MCF 10A (cell line): Measurements from ENCODE around the gene PARD3B. TPM values are rescaled to one million over a fixed set of nuclear protein-coding genes. Genes with fewer than 3 reads are reported as not detected.

Experiments used
- BruUV-seq: library from RNA; stranded (reverse); fragments of 400-500 nt; replicated peaks from 2 replicates; lab custom pipeline; 2021; lab: Mats Ljungman, UMichigan
- CTCF ChIA-PET: fragments of 300-600 bp; sonication (Branson Sonifier 250); formaldehyde crosslinking; extraction: SDS; loops from one replicate; lab custom pipeline; 2021; ENCODE audit warnings: antibody characterized with exemption, inconsistent platforms; lab: Yijun Ruan, JAX
- POLR2A ChIA-PET: fragments of 300-600, 350-650 bp; sonication (Branson Sonifier 250); formaldehyde crosslinking; extraction: SDS; loops from one replicate; lab custom pipeline; 2020; ENCODE audit warnings: antibody characterized with exemption, inconsistent platforms; lab: Yijun Ruan, JAX
- DNase-seq: peaks from one replicate; pipeline ENCODE4 v3.0.0-alpha.2; 2018; ENCODE audit not compliant: unreplicated experiment
- H3K27ac Mint-ChIP-seq: one replicate; pipeline ENCODE4 v1.8.0; 2022; ENCODE audit warnings: mild to moderate bottlenecking, low read depth, mixed read lengths; ENCODE audit not compliant: unreplicated experiment
- H3K27me3 Mint-ChIP-seq: one replicate; pipeline ENCODE4 v1.8.0; 2022; ENCODE audit warnings: mixed read lengths; ENCODE audit not compliant: insufficient read depth, unreplicated experiment
- H3K36me3 Mint-ChIP-seq: one replicate; pipeline ENCODE4 v1.8.0; 2022; ENCODE audit warnings: mild to moderate bottlenecking, moderate library complexity, mixed read lengths; ENCODE audit not compliant: insufficient read depth, unreplicated experiment
- H3K4me1 Mint-ChIP-seq: one replicate; pipeline ENCODE4 v1.8.0; 2022; ENCODE audit warnings: mixed read lengths; ENCODE audit not compliant: insufficient read depth, unreplicated experiment
- H3K4me3 Mint-ChIP-seq: one replicate; pipeline ENCODE4 v1.8.0; 2022; ENCODE audit warnings: mild to moderate bottlenecking, moderate library complexity, mixed read lengths; ENCODE audit not compliant: unreplicated experiment
- H3K9me3 Mint-ChIP-seq: one replicate; pipeline ENCODE4 v1.8.0; 2022; ENCODE audit warnings: mixed read lengths; ENCODE audit not compliant: unreplicated experiment
- CTCF ChIP-seq: fragments of 200-600 bp; IDR thresholded peaks from one replicate; pipeline ENCODE4 v1.8.0; 2022; ENCODE audit warnings: antibody characterized with exemption, mild to moderate bottlenecking; ENCODE audit not compliant: unreplicated experiment
- intact Hi-C: fragments of 100-400 bp; cut with micrococcal nuclease; formaldehyde crosslinking; loops from 2 replicates; pipeline ENCODE4 v1.14.1; 2022
- total RNA-seq: library from RNA; stranded (reverse); gene quantifications from 2 replicates; pipeline ENCODE4 v1.2.3, GENCODE V29; 2022

The PARD3B gene
- total RNA-seq, 1 experiment from 2014 or later, result 11.6 TPM

- intact Hi-C loops, result no loop called here
- POLR2A ChIA-PET, result no interaction called here
- BruUV-seq, result no TSS peak
- no peak for DNase-seq
- H3K27ac Mint-ChIP-seq, result no peak overlapping the region
- peaks cover 8% of the 10 kb centered on the region for H3K9me3 Mint-ChIP-seq
- no peaks in the 10 kb centered on the region for H3K4me1 Mint-ChIP-seq
- CTCF ChIA-PET, result no interaction called here
- H3K36me3 Mint-ChIP-seq, result no peaks in the 10 kb centered on the region
- H3K27me3 Mint-ChIP-seq, result no peaks in the 10 kb centered on the region
- no peak overlapping the region for H3K4me3 Mint-ChIP-seq
- no peak for TF ChIP-seq CTCF
Observed at GRCh38 chr2:204950695-204951346, 405.5 kb downstream of the PARD3B start.

GRCh38 chr2:204958371-204958770 is 413.1 kb downstream of the PARD3B start:
- H3K9me3 Mint-ChIP-seq, result no peaks in the 10 kb centered on the region
- DNase-seq, result no peak
- no peak overlapping the region for H3K27ac Mint-ChIP-seq
- no TSS peak for BruUV-seq
- intact Hi-C loops, result no loop called here
- no peaks in the 10 kb centered on the region for H3K27me3 Mint-ChIP-seq
- CTCF ChIA-PET, result no interaction called here
- no peaks in the 10 kb centered on the region for H3K4me1 Mint-ChIP-seq
- no peaks in the 10 kb centered on the region for H3K36me3 Mint-ChIP-seq
- H3K4me3 Mint-ChIP-seq, result no peak overlapping the region
- POLR2A ChIA-PET, result no interaction called here
- no peak for TF ChIP-seq CTCF

GRCh38 chr2:204964414-204964813 is 419.1 kb downstream of the PARD3B start:
- intact Hi-C loops, result no loop called here
- Mint-ChIP-seq H3K9me3 (no peaks in the 10 kb centered on the region), H3K27me3 (no peaks in the 10 kb centered on the region), H3K4me3 (no peak overlapping the region), H3K4me1 (no peaks in the 10 kb centered on the region), H3K27ac (no peak overlapping the region), H3K36me3 (no peaks in the 10 kb centered on the region)
- DNase-seq, result no peak
- no peak for TF ChIP-seq CTCF
- ChIA-PET CTCF (no interaction called here), POLR2A (no interaction called here)
- no TSS peak for BruUV-seq

GRCh38 chr2:204966245-204966644 is 421.0 kb downstream of the PARD3B start:
- ChIA-PET POLR2A (no interaction called here), CTCF (interaction anchor here (0.7 kb wide), 1 partner anchor 274 kb away, joined by 3 read pairs; no protein-coding TSS in a partner anchor)
- no peak for DNase-seq
- intact Hi-C loops, result no loop called here
- H3K27me3 Mint-ChIP-seq, result no peaks in the 10 kb centered on the region
- no peak for TF ChIP-seq CTCF
- no peaks in the 10 kb centered on the region for H3K4me1 Mint-ChIP-seq
- H3K36me3 Mint-ChIP-seq, result no peaks in the 10 kb centered on the region
- H3K4me3 Mint-ChIP-seq, result no peak overlapping the region
- no TSS peak for BruUV-seq
- H3K27ac Mint-ChIP-seq, result no peak overlapping the region
- no peaks in the 10 kb centered on the region for H3K9me3 Mint-ChIP-seq
